HG02759 (cell line): ENCODE results near the gene ZNF529.
A peak's percentile ranks its signal among the peaks of the same experiment; 100 is the strongest.
"Not testable (repeated sequence)": the region's sequence is repeated elsewhere in the genome, so short reads cannot be mapped to it uniquely, and the experiment has no call there.

Experiments used
- ATAC-seq: cut with Tn5 transposase; IDR thresholded peaks from one replicate; pipeline ENCODE4 v1.9.1; 2021; ENCODE audit warnings: mild to moderate bottlenecking, moderate library complexity; ENCODE audit not compliant: unreplicated experiment

The ZNF529 gene

DNA sequence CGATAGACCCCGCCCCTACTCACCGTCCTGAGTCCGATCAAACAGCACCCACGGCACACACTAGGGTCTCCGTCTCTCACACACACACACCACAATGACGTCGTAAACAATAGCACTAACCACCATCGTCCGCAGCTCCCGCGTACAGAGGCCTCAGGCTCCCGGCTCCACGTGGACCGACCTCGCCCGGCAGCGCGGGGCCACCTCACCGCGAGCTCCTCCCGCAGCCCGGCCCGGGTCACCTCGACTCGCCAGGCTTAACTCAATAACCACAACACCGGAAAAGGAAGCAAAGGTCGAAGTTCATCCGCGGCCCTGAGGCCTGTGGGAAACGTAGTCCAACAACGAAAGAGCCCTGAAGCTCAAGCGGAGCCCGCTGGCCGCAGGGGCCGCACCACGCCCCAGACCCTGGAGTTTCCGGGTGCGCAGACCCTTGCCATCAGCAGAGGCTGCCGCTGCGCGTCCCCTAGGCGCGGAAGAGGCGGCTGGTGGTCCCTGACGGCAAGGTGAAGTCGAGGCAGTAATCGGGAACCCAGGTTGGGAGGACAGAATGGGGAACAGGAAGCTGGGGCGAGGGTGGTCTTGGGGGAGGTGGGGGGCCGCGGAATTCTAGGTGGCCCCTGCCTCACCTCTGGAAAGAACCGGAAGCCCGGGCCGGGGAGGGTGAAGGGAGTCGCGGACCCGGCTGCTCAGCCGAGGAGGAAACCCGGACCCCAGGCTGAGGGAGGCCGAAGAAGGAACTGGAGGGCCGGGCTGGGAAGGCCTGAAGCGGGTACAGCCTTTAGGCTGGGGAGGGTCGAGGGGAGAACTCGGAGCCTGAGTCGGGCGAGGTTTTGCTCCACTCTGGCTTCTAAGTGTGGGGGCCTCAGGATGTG, at the start of gene ZNF529:
Gene ZNF529, minus strand, starts transcription at position 273 of the 875 bp plus-strand sequence. CDS start 946 bp downstream, outside the sequence.
- peak; percentile 93 for ATAC-seq

DNA sequence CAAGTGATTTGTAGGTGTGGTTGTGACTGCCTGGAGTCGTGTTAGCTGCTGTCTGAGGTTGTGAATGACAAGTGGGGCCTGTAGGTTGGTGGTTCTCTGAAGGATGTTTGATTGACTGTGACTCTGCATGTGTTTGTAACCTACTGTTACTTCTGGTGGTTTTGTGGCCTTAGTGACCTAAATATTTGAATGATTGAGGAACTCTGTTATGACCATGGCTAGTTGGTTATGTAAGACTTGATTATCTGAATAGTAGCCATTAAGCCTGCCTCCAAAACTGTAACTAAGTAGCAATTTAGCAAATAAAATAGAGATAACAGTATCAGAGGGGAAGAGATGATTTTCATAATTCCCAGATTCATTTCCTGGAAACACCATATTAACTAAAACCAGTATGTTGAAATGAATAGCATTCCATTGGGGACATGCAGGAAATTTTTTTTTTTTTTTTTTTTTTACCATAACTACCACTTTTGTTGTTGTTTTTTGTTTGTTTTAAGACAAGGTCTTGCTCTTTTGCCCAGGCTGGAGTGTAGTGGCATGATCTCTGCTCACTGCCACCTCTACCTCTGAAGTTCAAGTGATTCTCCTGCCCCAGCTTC, 32.9 kb upstream of the ZNF529 start:
- ATAC-seq = no peak

DNA sequence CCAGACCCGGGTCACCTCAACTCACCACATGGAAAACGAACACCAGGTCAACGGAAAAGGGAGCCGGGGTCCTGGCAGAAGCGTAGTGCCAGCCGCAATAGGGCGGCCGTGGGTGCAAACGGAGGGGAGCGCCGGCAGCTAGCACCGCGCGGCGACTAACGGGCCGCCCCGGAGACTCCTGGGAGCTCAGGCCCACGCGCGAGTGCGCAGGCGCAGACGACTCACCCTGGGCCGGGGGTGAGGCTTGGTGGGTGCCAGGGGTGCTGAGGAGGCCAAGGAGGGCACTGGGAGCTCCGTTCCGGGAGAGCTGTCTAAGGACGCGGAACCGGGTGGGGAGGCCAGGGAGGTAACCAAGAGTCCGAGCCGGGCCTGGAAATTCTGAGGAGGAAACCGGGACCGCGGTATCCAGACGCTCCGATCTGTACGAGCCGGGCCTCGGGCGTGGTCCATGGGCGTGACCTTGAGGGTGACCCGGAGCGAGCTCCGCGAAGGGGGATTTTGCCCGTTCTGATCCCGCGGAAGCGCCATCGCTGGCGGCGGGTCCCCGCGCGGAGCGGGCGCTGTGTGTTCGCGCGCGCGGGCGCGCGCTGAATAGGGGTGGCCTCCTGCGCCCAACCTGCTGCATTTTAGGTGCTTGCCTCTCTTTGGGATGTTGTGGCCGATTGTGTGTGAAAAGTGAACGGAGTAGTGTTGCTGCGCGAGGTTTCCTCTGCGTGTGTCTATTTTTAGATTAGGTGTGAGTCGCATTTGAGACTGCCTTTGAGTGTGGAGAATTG, 32.2 kb upstream of the ZNF529 start, which contains the start of gene ZNF382:
Gene ZNF382, plus strand, starts transcription at position 213 of the 776 bp plus-strand sequence. CDS start 4,602 bp downstream, outside the sequence.
- peak; percentile 80 for ATAC-seq

DNA sequence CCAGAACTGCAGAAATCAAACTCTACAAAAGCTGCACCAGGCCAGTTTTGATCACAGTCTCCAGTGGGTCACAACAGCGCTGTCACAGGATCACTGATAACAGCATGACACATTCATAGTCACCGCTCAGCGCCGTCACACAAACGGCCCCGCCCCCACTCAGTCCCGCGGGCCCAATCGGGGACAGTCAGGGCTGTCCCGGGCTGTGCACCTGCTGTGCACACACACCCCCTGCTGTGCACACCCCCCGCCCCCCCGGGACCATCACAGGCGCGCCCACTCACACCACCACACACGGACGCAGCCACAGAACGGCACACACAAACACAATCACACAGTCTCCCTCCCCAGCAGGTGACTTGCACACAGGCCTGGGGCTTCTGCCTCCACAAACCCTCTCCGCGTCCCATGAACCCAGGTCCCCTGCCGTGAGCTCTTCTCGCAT, 31.6 kb upstream of the ZNF529 start:
- peak; percentile 79 for ATAC-seq

DNA sequence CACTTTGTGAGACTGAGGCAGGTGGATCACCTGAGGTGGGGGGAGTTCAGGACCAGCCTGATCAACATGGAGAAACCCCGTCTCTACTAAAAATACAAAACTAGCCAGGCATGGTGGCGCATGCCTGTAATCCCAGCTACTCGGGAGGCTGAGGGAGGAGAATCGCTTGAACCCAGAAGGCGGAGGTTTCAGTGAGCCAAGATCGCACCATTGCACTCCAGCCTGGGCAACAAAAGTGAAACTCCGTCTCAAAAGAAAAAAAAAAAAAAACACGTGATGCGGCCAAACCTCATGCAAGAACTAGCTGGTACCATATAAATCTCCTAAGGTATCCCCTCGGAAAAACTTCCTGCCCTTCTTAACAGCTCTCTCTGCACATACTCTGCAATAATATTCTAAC, 29.6 kb upstream of the ZNF529 start:
- ATAC-seq = not testable (repeated sequence)

DNA sequence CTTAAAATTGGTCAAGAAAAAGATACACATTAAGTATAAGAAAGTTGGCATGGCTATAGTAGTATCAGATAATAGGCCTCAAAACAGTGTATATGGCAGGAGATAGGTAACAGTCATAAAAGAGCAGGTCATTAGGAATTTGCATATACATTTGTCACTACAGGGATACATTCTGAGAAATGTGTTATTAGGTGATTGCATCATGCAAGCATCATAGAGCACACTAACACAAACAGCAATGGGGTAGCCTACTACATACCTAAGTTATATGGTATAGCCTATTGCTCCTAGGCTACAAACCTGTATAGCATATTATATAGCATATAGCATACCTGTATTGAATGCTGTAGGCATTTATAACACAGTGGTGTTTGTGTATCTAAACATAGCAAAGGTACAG, 6.2 kb upstream of the ZNF529 start:
- no peak for ATAC-seq

DNA sequence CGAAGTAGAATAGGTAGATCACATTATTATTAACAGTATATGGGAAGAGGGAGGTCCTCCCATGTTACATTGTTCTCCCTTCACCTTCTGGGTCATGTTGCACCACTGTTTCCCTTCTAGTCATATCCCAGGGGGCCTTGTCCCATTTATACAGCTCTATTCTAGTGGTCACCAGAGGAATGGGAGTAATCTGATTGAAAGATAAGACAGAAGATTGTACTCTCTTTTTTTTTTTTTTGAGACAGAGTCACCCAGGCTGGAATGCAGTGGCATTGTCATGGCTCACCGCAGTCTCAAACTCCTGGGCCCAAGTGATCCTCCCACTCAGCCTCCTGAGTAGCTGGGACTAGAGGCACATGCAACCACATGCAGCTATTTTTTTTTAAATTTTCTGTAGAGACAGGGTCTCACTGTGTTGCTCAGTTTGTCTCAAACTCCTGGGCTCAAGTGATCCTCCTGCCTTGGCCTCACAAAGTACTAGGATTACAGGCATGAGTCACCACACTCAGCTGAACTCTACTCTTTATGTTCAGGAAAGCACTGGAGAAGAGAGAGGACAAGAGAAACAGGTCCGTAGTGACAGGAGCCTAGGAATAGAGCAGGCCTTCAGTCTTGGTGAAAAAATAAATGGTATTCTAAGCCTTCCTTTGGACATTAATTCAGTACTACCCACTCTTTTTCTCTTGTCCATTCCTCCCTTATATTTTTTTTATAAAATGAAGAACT, 4.3 kb upstream of the ZNF529 start:
- ATAC-seq = no peak

DNA sequence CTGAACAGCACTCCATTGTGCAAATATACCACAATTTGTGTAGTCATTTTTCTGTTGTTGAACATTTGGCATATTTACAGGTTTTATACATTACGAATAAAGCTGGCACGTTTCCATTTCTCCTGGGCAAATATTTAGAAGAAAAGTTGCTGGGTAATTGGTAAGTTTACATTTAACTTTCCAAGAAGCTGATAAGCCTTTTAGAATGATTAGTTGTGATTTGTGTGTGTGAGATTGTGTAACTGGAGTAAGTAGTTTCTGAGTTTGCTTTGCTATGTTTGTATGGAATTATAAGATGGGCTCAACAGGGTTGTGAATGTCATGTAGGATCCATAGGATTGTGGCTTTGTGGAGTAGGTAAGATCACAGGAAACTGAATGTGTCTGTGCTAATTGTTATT, 1.6 kb upstream of the ZNF529 start:
- ATAC-seq = no peak

DNA sequence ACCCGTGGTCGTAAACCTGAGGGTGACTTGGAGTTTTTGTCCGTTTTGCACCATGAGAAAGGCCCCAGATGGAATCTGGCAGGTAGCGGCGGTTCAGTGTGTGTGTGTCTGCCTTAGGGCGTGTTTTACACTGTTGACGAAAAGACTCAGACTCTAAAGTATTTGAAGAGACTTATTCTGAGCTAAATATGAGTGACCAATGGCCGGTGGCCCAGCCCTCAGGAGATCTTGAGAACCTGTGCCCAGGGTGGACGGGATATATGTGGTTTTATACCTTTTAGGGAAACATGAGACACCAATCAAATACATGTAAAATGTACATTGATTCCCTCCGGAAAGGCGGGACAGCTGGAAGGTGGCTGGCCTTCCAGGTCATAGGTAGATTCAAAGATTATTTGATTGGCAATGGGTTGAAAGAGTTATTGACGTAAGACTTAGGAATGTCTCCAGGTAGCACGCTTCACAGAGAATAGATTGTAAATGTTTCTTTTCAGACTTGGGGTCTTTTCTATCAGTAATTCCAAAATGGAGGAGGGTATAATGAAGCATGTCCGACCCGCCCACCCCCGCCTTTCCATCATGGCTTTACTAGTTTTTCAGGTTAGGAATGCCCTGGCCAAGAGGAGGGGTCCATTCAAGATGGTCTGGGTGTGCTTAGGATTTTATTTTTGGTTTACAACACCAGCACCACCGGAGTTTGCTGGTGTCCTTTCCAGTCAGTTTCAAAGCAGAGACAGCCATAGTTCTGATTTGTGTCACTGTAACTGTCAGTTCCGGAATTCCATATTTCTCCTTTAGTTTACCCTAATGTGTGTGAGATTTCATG, 1.0 kb upstream of the ZNF529 start:
- peak; percentile 2 for ATAC-seq

DNA sequence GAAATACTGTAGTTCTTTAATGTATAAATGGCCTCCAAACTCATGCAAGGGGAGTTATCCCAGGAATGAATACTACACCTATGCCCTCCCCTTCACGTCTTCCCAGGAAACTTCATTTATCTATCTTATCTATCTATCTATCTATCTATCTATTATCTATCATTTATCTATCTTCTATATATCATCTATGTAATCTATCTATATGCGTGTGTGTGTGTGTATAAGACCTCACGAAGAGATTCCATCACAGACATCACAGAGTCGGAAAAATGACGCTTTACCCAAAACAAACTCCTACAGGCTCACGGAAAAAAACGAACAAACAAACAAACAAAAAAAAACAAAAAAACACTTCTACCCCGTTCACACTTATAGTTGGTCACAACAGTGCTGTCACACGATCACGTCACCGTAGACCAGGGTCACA, 486 bp downstream of the ZNF529 start:
- ATAC-seq = no peak

DNA sequence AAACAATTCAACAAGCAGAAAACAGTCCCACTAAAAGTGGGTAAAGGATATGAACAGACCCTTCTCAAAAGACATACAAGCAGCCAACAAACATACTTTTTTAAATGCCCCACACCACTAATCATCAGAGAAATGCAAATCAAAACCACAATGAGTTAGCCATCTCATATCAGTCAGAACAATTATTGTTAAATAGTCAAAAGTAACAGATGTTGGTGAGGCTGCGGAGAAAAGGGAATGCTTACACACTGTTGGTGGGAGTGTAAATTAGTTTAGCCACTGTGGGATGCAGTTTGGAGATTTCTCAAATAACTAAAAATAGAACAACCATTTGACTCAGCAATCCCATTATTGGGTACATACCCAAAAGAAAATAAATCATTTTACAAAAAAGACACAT, 8.7 kb downstream of the ZNF529 start:
- ATAC-seq = no peak

DNA sequence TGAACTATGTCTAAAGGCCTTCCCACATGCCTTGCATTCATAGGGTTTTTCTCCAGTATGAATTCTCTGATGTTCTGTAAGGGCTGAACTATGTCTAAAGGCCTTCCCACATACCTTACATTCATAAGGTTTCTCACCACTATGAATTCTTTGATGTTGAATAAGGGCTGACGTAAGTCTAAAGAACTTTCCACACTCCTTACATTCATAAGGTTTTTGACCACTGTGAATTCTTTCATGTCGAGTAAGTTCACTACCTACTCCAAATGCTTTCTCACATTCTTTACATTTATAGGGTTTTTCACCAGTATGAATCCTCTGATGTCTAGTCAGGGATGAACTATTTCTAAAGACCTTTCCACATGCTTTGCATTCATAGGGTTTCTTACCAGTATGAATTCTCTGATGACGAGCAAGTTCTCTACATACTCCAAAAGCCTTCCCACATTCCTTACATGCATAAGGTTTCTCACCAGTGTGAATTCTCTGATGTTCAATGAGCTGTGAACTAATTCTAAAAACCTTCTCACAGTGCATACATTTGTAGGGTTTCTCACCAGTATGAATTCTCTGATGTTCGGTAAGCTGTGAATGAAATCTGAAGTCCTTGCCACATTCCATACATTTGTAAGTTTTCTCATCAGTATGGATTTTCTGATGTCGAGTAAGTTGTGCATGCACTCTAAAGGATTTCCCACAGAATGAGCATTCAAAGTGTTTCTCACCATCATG, 25.9 kb downstream of the ZNF529 start:
- no peak for ATAC-seq

DNA sequence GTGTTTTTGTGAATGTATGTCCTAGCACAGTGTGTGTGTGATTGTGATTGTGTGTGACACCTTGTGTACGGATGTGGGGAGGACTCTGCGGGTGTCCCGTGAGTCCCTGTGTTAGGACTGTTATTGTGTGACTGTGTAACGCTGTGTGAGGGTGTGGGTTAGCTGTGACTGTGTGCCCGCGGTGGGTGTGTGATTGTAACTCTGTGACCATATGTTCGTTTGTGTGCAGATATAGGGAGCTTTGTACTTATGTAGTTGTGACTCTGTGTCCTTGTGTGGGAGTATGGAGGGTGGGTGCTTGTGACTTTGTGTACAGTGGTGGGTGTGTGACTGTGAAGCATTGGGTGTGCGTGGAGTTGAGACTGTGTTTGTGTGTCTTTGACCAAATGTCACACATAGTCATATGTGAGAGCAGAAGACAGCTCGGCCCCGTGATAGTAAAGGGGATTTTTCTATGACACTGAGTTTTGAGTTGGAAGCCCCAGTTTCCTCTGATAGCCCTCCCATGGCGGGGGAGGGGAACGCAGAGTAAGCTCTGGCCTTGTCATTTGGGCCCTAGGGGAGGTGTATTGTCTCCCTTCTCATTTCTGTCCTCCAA, 44.1 kb downstream of the ZNF529 start:
- ATAC-seq = peak; percentile 24

DNA sequence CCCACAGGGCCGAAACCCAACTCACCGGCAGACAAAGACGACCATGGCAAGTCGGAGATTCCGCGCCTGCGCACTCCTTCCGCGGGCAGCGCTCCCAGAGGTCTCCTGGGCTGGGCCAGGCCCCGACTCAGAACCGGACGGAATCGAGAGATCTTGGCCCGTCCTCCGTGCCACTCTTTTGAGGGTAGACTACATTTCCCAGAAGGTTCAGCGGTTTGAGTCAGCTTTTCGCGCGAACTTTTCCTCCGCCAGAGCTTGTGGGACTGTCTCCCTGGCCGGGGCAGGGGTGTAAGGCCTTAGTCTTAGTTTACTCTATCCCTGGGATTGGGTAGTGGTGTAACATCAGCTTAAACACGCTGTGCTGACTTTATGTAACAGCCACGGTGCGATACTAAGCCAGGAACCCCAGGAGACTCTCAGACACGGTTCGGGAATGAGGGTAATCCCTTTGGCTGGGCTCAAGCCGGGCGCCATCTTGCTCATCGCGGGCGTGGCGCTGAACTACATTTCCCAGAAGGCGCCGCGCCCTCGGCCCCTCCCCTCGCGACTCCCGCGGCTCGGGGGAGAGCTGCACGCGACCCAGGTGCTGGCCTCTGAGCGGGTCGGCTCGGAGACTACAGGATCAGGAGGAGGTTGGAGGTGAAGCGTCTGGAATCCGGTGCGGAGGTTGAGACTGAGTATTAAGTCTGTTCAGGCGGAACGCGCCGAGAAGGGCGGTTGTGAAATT, 44.7 kb downstream of the ZNF529 start, which contains the start of gene ZNF260:
Gene ZNF260, minus strand, starts transcription at position 78 of the 727 bp plus-strand sequence. CDS start 13,033 bp downstream, outside the sequence.
- ATAC-seq = peak; percentile 91

DNA sequence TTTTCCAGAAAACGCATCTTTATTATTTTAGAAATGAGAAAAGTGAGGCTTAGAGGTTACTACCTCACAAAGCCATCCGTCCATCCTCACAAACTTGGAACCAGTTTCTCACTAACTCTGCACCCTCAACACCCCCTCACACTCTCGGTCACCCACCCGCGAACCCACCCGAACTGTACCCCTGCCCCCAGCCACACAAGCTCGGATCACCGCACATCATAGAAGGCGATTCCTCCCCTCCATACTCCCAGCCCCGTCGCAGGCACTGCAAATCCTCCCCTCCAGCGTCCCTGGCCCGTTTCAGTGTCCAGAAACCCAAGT, 45.3 kb downstream of the ZNF529 start:
- no peak for ATAC-seq

DNA sequence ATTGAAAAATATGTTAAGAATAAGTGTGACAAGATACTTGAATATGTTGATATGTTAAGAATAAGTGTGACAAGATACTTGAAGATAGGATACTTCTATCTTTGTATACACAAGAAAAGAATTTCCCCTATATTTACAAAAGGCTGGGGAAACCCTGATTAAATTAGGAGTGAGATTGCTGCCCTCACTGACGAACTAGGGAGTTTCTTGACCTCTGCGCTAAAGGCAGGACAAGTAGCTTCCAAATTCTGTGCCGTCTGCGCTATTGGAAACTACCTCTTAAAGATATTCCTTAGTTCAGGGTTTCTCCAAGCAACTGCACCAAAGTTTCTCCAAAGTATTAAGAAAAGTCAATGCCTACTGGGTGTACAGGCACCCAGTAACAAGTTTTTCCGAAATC, 45.8 kb downstream of the ZNF529 start:
- ATAC-seq = no peak

DNA sequence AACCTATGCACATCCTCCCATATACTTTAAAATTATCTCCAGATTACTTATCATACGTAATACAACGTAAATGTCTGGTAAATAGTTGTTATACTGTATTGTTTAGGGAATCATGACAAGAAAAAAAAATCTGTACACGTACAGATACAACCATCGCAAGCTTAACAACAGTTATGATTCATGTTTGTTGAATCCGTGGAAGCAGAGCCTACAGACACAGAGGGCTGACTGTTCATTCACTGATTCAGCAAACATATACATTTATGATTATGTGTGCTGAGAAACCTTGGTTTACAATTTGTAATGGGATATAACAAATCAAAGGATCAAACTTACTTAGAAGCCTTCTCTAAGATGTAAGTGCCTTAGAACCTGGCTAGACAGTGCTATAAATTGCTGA, 46.5 kb downstream of the ZNF529 start:
- no peak for ATAC-seq

DNA sequence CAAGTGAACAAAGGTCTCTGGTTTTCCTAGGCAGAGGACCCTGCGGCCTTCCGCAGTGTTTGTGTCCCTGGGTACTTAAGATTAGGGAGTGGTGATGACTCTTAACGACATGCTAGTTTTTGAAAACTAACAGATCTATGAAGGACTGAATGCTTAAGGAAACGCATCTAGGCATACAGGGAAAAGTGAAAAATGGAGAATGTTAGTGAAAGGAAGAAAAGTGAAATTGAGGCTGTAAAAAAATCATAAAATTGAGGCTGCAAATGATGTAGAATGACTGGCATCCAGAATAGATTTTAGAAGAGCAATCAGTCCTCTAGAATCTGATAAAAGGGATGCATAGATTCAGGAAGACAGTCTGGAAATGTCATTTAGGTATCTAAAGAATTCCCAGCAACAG, 48.5 kb downstream of the ZNF529 start:
- ATAC-seq = no peak
